B cell (primary cell): ENCODE results near the gene RTKN. TPM values are rescaled to one million over a fixed set of nuclear protein-coding genes. Genes with fewer than 3 reads are reported as not detected.

ENCODE experiments used
- ATAC-seq: fragments of 200-7000 bp; cut with Tn5 transposase; one replicate; pipeline ENCODE4 v1.10.0; 2021; ENCODE audit warnings: low read depth, mild to moderate bottlenecking, moderate number of reproducible peaks, moderate library complexity
- CTCF ChIA-PET: fragments of 350-600 bp; sonication (Branson Sonifier 250); formaldehyde crosslinking; loops from one replicate; lab custom pipeline; 2021; ENCODE audit warnings: antibody characterized with exemption, inconsistent platforms; lab: Charles Lee
- POLR2A ChIA-PET: fragments of 350-600 bp; sonication (Branson Sonifier 250); formaldehyde crosslinking; loops from one replicate; lab custom pipeline; 2021; ENCODE audit warnings: antibody characterized with exemption; lab: Charles Lee
- DNase-seq: peaks from one replicate; pipeline ENCODE4 v3.0.0; 2013
- H2AFZ ChIP-seq: 2 replicates; pipeline ENCODE4 v1.6.1; 2012; ENCODE audit warnings: mild to moderate bottlenecking, low read depth, low read length; ENCODE audit not compliant: insufficient read depth, poor library complexity, severe bottlenecking
- H3K27ac ChIP-seq, 2 donors: 1 replicate in 1 of 2; 2 replicates in 1 of 2; pipeline ENCODE4 v1.5.1; 2012 to 2013; ENCODE audit warnings: low read length in 2 of 2, mild to moderate bottlenecking in 2 of 2, moderate library complexity in 1 of 2
- H3K27me3 ChIP-seq, 4 experiments: fragments of 200-600 bp in 1 of 4; sonication (generic) in 1 of 4; replicated peaks in 1 of 4; 1 replicate in 2 of 4; 2 replicates in 2 of 4; pipeline versions ENCODE4 v1.6.1 to v1.7.0; 2013 to 2016; ENCODE audit warnings: low read length in 3 of 4, mild to moderate bottlenecking in 2 of 4, mixed read lengths in 1 of 4, moderate library complexity in 1 of 4; ENCODE audit not compliant: insufficient read depth in 4 of 4, control insufficient read depth in 3 of 4; ENCODE audit errors: control extremely low read depth in 1 of 4
- H3K36me3 ChIP-seq, 2 experiments: replicated peaks in 1 of 2; 1 replicate in 1 of 2; 2 replicates in 1 of 2; pipeline versions ENCODE4 v1.6.1 to v1.7.1; 2013; ENCODE audit warnings: low read length in 1 of 2; ENCODE audit not compliant: insufficient read depth in 2 of 2, control insufficient read depth in 1 of 2; ENCODE audit errors: control extremely low read depth in 1 of 2, extremely low read depth in 1 of 2
- H3K4me1 ChIP-seq, 2 donors: fragments of 200-600 bp in 1 of 2; sonication (generic) in 1 of 2; 1 replicate in 1 of 2; 2 replicates in 1 of 2; pipeline versions ENCODE4 v1.5.1 to v1.6.1; 2013 to 2017; ENCODE audit warnings: low read length in 2 of 2; ENCODE audit not compliant: control insufficient read depth in 2 of 2, insufficient read depth in 2 of 2
- H3K4me2 ChIP-seq: replicated peaks from 2 replicates; pipeline ENCODE3; 2012; ENCODE audit warnings: mild to moderate bottlenecking, low read depth, low read length; ENCODE audit not compliant: poor library complexity, severe bottlenecking
- H3K4me3 ChIP-seq, 5 experiments: fragments of 200-600 bp in 1 of 5; sonication (generic) in 1 of 5; 1 replicate in 3 of 5; 2 replicates in 2 of 5; pipeline versions ENCODE4 v1.5.1 to v1.7.0; 2011 to 2016; ENCODE audit warnings: low read length in 4 of 5, mild to moderate bottlenecking in 4 of 5, low read depth in 2 of 5, control low read depth in 1 of 5, moderate library complexity in 1 of 5; ENCODE audit not compliant: insufficient read depth in 1 of 5; ENCODE audit errors: control extremely low read depth in 1 of 5, extremely low read depth in 1 of 5
- H3K79me2 ChIP-seq: fragments of 200-600 bp; sonication (generic); one replicate; pipeline ENCODE4 v1.6.0; 2016; ENCODE audit warnings: low read length; ENCODE audit not compliant: control insufficient read depth, insufficient read depth
- H3K9ac ChIP-seq: fragments of 200-600 bp; sonication (generic); 2 replicates; pipeline ENCODE4 v1.6.1; 2017; ENCODE audit warnings: mild to moderate bottlenecking, low read length, moderate library complexity
- H3K9me3 ChIP-seq, 3 donors: one replicate each; pipeline versions ENCODE4 v1.6.1 to v1.7.1; 2013; ENCODE audit warnings: low read length in 2 of 3; ENCODE audit not compliant: control insufficient read depth in 2 of 3, insufficient read depth in 1 of 3; ENCODE audit errors: control extremely low read depth in 1 of 3
- H4K20me1 ChIP-seq: 2 replicates; pipeline ENCODE4 v1.6.0; 2012; ENCODE audit warnings: mild to moderate bottlenecking, low read length; ENCODE audit not compliant: insufficient read depth, control insufficient read depth, poor library complexity, severe bottlenecking
- H3K27ac Mint-ChIP-seq: one replicate; pipeline ENCODE4 v1.8.0; 2021; ENCODE audit warnings: mixed read lengths
- H3K27me3 Mint-ChIP-seq: one replicate; pipeline ENCODE4 v1.8.0; 2021; ENCODE audit warnings: mixed read lengths
- H3K4me1 Mint-ChIP-seq: one replicate; pipeline ENCODE4 v1.8.0; 2021; ENCODE audit warnings: mixed read lengths
- H3K4me3 Mint-ChIP-seq: one replicate; pipeline ENCODE4 v1.8.0; 2021; ENCODE audit warnings: mixed read lengths
- H3K9me3 Mint-ChIP-seq: one replicate; pipeline ENCODE4 v1.8.0; 2022; ENCODE audit warnings: mixed read lengths; ENCODE audit not compliant: insufficient read depth
- EZH2 ChIP-seq: IDR thresholded peaks from 2 replicates; pipeline ENCODE4 v1.6.1; 2012; ENCODE audit warnings: borderline replicate concordance, low read depth, mild to moderate bottlenecking, moderate library complexity, low read length; ENCODE audit not compliant: insufficient read depth, poor library complexity, severe bottlenecking
- WGBS: methylation state at CpG from one replicate; pipeline ENCODE4 v1.1.5; 2013; ENCODE audit warnings: missing lambda C conversion rate; ENCODE audit not compliant: insufficient coverage; 5-methylcytosine and 5-hydroxymethylcytosine counted together
- intact Hi-C: fragments of 100-400 bp; cut with micrococcal nuclease; formaldehyde crosslinking; loops from one replicate; pipeline ENCODE4 v1.10.0; 2022
- polyA plus RNA-seq: library from polyadenylated mRNA; depleted of rRNA; stranded (reverse); fragments of >200 nt; gene quantifications from 2 replicates; pipeline ENCODE4 v1.2.3, GENCODE V29; 2012
- total RNA-seq, 2 donors: library from RNA; stranded (reverse); fragments of 120-200 nt in 1 of 2; gene quantifications; 1 replicate in 1 of 2; 2 replicates in 1 of 2; pipeline versions ENCODE4 v1.2.3 to v1.2.4, GENCODE V29; 2013 to 2022
- TF ChIP-seq, protein P1 (sequence below): fragments of 200-600 bp; IDR thresholded peaks from one replicate; pipeline ENCODE4 v1.8.0; 2022; ENCODE audit warnings: antibody characterized with exemption, mild to moderate bottlenecking

The RTKN gene
- total and polyA plus RNA-seq, 2 donors (not counting 1 experiment from before 2014, with no cell fraction given): 5.1 to 10.5 TPM

DNA sequence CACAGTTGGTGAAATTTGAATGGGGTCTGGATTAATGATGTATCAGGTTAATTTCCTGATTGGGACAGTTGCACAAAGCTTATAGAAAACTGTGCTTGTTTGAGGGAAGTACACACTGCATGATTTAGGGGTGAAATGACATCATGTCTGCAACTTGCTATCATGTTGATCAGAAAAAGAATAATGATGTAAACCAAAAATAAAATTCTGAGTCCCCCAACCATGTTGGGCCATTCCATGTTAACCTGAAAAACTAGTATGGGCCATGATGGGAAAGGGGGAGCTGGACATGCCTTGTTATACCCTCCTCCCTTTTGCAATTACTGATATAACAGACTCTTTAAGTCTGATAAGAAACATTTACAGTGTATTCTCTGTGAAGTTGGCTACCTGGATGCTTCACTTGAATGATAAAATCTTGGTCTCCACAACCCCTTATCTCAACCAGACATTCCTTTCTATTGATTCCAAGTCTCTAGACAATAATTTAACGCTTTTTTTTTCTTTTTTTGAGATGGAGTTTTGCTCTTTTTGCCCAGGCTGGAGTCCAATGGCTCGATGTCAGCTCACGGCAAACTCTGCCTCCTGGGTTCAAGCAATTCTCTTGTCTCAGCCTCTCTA, 8.9 kb upstream of the RTKN start:
- Histone ChIP-seq H2AFZ (no peak overlapping the region), H3K4me2 (no peak overlapping the region), H3K27ac (no peak overlapping the region), H3K27me3 (no peaks in the 10 kb centered on the region), H3K9ac (no peak overlapping the region), H3K79me2 (peaks cover 7% of the 10 kb centered on the region), H3K4me3 (no peak overlapping the region), H3K4me1 (peaks cover 10 to 20% of the 10 kb centered on the region in 2 donors), H3K36me3 (no peaks in the 10 kb centered on the region), H4K20me1 (peaks cover 2% of the 10 kb centered on the region), H3K9me3 (no peaks in the 10 kb centered on the region)
- intact Hi-C loops: no loop called here
- CTCF ChIA-PET: no interaction called here
- Mint-ChIP-seq H3K4me3 (no peak overlapping the region), H3K4me1 (peaks cover 25% of the 10 kb centered on the region), H3K9me3 (no peaks in the 10 kb centered on the region), H3K27me3 (peaks cover under 1% of the 10 kb centered on the region), H3K27ac (no peak overlapping the region)
- POLR2A ChIA-PET: no interaction called here
- no CpG with 5 or more reads among the region's 3 CpGs for WGBS
- TF ChIP-seq, protein P1, sequence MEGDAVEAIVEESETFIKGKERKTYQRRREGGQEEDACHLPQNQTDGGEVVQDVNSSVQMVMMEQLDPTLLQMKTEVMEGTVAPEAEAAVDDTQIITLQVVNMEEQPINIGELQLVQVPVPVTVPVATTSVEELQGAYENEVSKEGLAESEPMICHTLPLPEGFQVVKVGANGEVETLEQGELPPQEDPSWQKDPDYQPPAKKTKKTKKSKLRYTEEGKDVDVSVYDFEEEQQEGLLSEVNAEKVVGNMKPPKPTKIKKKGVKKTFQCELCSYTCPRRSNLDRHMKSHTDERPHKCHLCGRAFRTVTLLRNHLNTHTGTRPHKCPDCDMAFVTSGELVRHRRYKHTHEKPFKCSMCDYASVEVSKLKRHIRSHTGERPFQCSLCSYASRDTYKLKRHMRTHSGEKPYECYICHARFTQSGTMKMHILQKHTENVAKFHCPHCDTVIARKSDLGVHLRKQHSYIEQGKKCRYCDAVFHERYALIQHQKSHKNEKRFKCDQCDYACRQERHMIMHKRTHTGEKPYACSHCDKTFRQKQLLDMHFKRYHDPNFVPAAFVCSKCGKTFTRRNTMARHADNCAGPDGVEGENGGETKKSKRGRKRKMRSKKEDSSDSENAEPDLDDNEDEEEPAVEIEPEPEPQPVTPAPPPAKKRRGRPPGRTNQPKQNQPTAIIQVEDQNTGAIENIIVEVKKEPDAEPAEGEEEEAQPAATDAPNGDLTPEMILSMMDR: no peak
- TF ChIP-seq EZH2: no peak
- DNase-seq (no peak), ATAC-seq (no peak)

DNA sequence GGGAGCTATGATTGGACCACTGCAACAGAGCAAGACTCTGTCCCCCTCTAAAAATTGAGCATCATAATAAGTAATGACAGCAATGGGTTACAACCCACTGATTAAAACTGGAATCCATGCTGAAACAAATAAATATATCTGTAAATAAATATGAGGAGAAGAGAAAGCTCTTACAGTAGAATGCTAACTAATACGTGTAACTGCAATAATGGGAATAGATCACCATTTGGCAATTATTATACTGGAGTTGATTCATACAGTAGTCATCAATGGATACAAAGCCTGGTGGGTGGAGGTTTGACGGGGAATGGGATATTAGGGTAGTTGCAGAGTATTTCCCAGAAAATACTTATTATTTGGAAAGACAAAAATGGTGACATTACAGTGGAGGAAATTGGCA, 7.0 kb upstream of the RTKN start:
- H3K9ac ChIP-seq: no peak overlapping the region
- ChIA-PET CTCF (no interaction called here), POLR2A (no interaction called here)
- no peaks in the 10 kb centered on the region for H3K79me2 ChIP-seq
- no peak for TF ChIP-seq EZH2
- TF ChIP-seq, protein P1: no peak
- H3K36me3 ChIP-seq: no peaks in the 10 kb centered on the region
- no peaks in the 10 kb centered on the region for H3K9me3 ChIP-seq
- peaks cover 0 to 7% (median 1%) of the 10 kb centered on the region in 4 experiments for H3K27me3 ChIP-seq
- no peak for DNase-seq
- Mint-ChIP-seq H3K4me1 (peaks cover 11% of the 10 kb centered on the region), H3K27ac (no peak overlapping the region), H3K27me3 (peaks cover 10% of the 10 kb centered on the region), H3K9me3 (no peaks in the 10 kb centered on the region), H3K4me3 (no peak overlapping the region)
- peaks cover 0 to 7% of the 10 kb centered on the region in 2 donors for H3K4me1 ChIP-seq
- intact Hi-C loops: no loop called here
- no peak overlapping the region for H3K4me2 ChIP-seq
- H3K4me3 ChIP-seq: no peak overlapping the region
- no peaks in the 10 kb centered on the region for H4K20me1 ChIP-seq
- no peak overlapping the region for H2AFZ ChIP-seq
- WGBS: no CpG with 5 or more reads among the region's 2 CpGs
- no peak overlapping the region for H3K27ac ChIP-seq
- ATAC-seq: no peak
